Mesothelial cell of epicardium (in vitro differentiated cells): ENCODE results near the gene RPL32. TPM values are rescaled to one million over a fixed set of nuclear protein-coding genes. Genes with fewer than 3 reads are reported as not detected.

ENCODE experiments used
- DNase-seq, 2 experiments: peaks; one replicate each; pipeline ENCODE4 v3.0.0; 2021; ENCODE audit warnings: low spot score in 2 of 2; ENCODE audit not compliant: unreplicated experiment in 2 of 2
- H3K27ac Mint-ChIP-seq: 2 replicates; pipeline ENCODE4 v1.8.0; 2021; ENCODE audit warnings: mixed read lengths
- H3K27me3 Mint-ChIP-seq: 2 replicates; pipeline ENCODE4 v1.8.0; 2021; ENCODE audit warnings: low read depth, mixed read lengths
- H3K36me3 Mint-ChIP-seq: 2 replicates; pipeline ENCODE4 v1.8.0; 2021; ENCODE audit warnings: mixed read lengths
- H3K4me1 Mint-ChIP-seq: 2 replicates; pipeline ENCODE4 v1.8.0; 2021; ENCODE audit warnings: mixed read lengths
- H3K4me3 Mint-ChIP-seq: 2 replicates; pipeline ENCODE4 v1.8.0; 2021; ENCODE audit warnings: mild to moderate bottlenecking, moderate library complexity, mixed read lengths
- H3K9me3 Mint-ChIP-seq: 2 replicates; pipeline ENCODE4 v1.8.0; 2021; ENCODE audit warnings: mixed read lengths
- total RNA-seq: library from RNA; stranded (reverse); gene quantifications from 3 replicates; pipeline ENCODE4 v1.2.1, GENCODE V29; 2021
- TF ChIP-seq, protein P1 (sequence below): fragments of 200-600 bp; sonication (generic); IDR thresholded peaks from one replicate; pipeline ENCODE4 v1.5.0; 2021; ENCODE audit warnings: antibody characterized with exemption; ENCODE audit not compliant: unreplicated experiment

The RPL32 gene
- total RNA-seq, 1 donor from 2014 or later, result 1,710 TPM

DNA sequence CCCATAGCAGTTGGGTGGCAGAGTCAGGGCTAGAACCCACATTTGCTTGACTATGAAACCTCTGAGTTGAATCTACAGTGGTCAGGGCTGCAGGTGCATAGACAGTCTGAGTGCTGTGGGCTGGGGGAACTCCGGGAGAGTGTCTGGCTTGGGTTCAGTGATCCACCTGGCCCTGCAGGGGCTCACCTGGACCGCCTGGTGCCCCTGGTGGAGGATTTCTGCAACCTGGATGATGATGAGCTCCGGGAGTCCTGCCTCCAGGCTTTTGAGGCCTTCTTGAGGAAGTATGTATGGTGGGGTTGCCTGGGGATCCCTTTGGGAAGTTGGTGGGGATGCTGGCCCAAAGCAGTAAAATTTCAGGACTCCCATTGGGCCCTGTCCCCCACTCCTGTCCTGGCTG, 28.6 kb downstream of the RPL32 start:
- TF ChIP-seq, protein P1, sequence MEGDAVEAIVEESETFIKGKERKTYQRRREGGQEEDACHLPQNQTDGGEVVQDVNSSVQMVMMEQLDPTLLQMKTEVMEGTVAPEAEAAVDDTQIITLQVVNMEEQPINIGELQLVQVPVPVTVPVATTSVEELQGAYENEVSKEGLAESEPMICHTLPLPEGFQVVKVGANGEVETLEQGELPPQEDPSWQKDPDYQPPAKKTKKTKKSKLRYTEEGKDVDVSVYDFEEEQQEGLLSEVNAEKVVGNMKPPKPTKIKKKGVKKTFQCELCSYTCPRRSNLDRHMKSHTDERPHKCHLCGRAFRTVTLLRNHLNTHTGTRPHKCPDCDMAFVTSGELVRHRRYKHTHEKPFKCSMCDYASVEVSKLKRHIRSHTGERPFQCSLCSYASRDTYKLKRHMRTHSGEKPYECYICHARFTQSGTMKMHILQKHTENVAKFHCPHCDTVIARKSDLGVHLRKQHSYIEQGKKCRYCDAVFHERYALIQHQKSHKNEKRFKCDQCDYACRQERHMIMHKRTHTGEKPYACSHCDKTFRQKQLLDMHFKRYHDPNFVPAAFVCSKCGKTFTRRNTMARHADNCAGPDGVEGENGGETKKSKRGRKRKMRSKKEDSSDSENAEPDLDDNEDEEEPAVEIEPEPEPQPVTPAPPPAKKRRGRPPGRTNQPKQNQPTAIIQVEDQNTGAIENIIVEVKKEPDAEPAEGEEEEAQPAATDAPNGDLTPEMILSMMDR, result no peak
- Mint-ChIP-seq H3K36me3 (peaks cover 3% of the 10 kb centered on the region), H3K4me3 (no peak overlapping the region), H3K4me1 (peaks cover 5% of the 10 kb centered on the region), H3K27ac (no peak overlapping the region), H3K9me3 (no peaks in the 10 kb centered on the region), H3K27me3 (no peaks in the 10 kb centered on the region)
- DNase-seq, result no peak

DNA sequence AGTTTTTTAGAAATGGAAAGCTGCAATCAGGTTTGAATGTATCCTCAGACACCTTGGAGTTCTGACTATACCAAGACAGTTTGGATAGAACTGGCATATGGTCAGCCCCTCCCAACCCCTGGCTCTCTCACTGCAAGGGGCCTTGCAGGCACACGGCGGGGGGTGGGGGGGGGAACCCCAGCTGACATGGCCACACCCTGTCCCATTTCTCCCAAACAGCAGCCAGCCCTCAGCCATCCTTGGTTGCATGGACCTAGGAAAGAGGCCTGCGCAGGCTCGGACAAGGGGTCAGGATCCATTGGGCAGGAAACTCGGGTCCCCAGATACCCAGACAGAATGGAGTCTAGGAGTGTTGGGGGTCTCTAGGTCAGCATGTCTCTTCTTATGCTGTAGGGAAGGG, 30.4 kb downstream of the RPL32 start:
- H3K4me3 Mint-ChIP-seq, result peak overlapping the region; percentile 63
- no peaks in the 10 kb centered on the region for H3K9me3 Mint-ChIP-seq
- TF ChIP-seq, protein P1, result no peak
- no peak for DNase-seq
- H3K27ac Mint-ChIP-seq, result peak overlapping the region; percentile 47
- no peaks in the 10 kb centered on the region for H3K27me3 Mint-ChIP-seq
- H3K4me1 Mint-ChIP-seq, result peaks cover 5% of the 10 kb centered on the region
- no peaks in the 10 kb centered on the region for H3K36me3 Mint-ChIP-seq

DNA sequence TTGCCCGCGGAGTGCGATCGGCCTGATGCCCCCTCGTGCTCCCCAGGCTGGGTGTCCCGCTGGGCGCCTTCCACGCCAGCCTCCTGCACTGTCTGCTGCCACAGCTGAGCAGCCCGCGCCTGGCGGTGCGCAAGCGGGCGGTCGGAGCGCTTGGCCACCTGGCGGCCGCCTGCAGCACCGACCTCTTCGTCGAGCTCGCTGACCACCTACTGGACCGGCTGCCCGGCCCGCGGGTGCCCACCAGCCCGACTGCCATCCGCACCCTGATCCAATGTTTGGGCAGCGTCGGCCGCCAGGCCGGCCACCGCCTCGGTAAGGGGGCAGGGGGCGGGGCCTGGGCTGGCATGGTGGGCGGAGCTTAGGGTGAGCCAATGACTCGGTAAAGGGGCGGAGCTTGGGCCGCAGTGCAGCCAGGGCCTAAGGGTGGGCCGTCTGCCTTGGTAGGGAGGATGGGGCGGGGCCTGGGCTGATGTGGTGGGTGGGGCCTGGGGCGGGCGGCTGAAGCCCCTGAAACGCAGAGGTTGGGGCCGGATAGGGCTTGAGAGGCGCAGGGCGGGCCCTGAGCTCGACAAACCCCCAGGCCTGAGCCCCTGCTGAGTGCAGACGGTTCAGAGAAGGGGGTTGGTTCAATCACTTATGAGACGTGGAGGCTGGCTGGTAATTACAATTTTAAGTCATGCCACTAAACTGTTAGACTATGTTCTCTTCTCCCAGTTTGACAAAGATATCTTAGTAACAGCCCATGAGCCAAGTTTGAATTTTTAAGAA, 31.2 kb downstream of the RPL32 start:
- peak overlapping the region; percentile 47 for H3K27ac Mint-ChIP-seq
- H3K4me1 Mint-ChIP-seq, result peaks cover 5% of the 10 kb centered on the region
- no peaks in the 10 kb centered on the region for H3K9me3 Mint-ChIP-seq
- H3K36me3 Mint-ChIP-seq, result peaks cover 2% of the 10 kb centered on the region
- H3K4me3 Mint-ChIP-seq, result peak overlapping the region; percentile 63
- no peaks in the 10 kb centered on the region for H3K27me3 Mint-ChIP-seq
- TF ChIP-seq, protein P1, result peak; percentile 99
- DNase-seq, result peak; percentile 95 to 98

DNA sequence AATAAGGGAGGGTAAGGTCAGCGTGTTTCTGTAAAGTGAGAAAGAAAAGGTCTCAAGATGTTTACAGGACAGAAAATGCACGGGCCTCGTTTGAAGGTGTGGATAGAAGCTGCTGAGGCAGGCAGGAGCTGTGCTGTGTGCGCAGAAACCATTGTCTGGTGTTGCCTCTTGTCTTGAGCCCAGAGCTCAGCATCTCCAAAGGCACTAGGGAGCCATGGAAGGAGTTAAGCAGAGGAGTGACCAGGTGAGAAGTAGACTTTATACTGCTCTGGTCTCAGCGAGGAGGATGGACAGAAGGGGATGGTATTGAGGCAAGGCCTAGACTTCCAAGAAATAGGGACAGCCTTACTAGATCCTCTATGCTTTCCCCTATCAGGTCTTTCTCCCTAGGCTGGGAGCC, 31.9 kb downstream of the RPL32 start:
- no peak for DNase-seq
- H3K9me3 Mint-ChIP-seq, result no peaks in the 10 kb centered on the region
- TF ChIP-seq, protein P1, result no peak
- H3K36me3 Mint-ChIP-seq, result peaks cover 3% of the 10 kb centered on the region
- peak overlapping the region; percentile 49 for H3K4me3 Mint-ChIP-seq
- H3K27ac Mint-ChIP-seq, result no peak overlapping the region
- H3K27me3 Mint-ChIP-seq, result no peaks in the 10 kb centered on the region
- peaks cover 5% of the 10 kb centered on the region for H3K4me1 Mint-ChIP-seq

DNA sequence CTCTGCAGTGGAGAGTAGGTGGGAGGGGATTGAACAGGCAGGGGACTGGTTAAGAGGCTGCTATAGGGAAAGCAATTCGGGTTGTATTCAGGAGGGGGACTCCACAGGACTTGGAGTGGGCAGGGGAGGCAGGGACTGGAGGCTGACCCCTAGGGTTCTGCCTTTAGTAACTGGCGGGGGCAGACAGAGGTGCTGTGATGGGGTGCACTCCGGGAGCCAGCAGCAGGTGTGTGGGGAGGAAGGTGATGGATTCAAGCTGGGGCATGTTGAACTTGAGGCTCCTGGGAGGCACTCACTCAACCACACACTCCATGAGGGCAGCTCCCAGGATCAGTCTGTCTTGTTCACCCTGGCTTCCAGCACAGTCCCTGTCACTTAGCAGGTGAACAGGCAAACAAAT, 32.4 kb downstream of the RPL32 start:
- Mint-ChIP-seq H3K27me3 (no peaks in the 10 kb centered on the region), H3K9me3 (no peaks in the 10 kb centered on the region), H3K4me1 (peaks cover 5% of the 10 kb centered on the region), H3K36me3 (peaks cover 3% of the 10 kb centered on the region), H3K4me3 (peak overlapping the region; percentile 49), H3K27ac (no peak overlapping the region)
- no peak for DNase-seq
- TF ChIP-seq, protein P1, result no peak
